GM19043 (cell line): ENCODE data around the gene STK35.
"Not testable (repeated sequence)": the region's sequence is repeated elsewhere in the genome, so short reads cannot be mapped to it uniquely, and the experiment has no call there.

Source experiments
- ATAC-seq: cut with Tn5 transposase; IDR thresholded peaks from one replicate; pipeline ENCODE4 v1.9.1; 2021; ENCODE audit warnings: low read depth; ENCODE audit not compliant: unreplicated experiment

Gene STK35

DNA sequence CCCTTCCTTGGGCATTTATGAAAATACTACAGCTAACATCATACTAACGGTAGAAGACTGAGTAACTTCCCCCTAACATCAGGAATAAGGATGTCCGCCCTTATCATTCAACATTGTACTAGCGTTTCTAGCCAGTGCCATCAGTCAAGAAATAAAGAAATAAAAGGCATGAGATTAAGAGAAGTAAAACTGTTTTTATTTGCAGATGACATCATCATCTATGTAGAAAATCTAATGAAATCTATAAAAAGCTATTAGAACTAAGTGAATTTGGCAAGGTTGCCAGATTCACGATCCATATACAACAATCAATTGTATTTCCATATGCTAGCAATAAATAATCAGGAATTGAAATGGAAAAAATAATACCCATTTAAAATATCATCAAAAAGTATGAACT, 54.6 kb downstream of the STK35 start:
- ATAC-seq = no peak

DNA sequence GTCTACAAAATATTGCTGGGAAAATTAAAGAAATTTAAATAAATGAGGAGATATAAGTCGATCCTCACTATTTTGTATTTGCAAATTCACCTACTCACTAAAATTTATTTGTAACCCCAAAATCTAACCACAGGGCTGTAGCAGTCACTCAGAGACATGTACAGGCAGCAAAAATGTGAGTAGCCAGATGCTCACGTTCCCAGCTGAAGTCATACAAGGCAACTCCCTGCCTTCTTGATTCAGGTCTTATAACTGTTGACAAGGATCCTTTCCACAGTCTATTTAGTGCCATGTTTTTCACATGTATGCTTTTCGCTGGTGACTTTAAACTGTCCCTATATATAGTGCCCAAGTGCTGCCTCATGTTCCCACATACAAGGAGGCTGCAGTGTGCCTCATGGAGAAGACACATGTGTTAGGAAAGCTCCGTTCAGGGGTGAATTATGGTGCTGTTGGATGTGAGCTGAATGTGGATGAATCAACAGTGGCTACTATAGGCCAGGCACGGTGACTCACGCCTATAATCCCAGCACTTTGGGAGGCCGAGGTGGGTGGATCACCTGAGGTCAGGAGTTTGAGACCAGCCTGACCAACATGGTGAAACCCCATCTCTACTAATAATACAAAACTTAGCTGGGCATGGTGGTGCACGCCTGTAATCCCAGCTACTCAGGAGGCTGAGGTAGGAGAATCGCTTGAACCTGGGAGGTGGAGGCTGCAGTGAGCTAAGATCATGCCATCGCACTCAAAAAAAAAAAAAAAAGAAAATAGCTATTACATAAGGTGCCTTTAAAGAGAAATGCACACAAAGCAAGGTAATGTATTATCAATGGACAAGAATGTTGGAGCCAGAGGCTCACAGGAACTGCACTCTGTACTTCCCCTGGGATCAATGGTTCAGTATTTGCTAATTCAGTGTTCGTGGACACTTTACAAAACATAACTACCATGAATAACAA, 55.3 kb downstream of the STK35 start:
- no peak for ATAC-seq

GRCh38 chr20:2162125-2162822, 60.6 kb downstream of the STK35 start:
- ATAC-seq = no peak

- ATAC-seq = no peak
Observed at GRCh38 chr20:2162823-2163166, 61.2 kb downstream of the STK35 start.

- ATAC-seq = no peak
Observed at GRCh38 chr20:2163312-2163711, 61.7 kb downstream of the STK35 start.

DNA sequence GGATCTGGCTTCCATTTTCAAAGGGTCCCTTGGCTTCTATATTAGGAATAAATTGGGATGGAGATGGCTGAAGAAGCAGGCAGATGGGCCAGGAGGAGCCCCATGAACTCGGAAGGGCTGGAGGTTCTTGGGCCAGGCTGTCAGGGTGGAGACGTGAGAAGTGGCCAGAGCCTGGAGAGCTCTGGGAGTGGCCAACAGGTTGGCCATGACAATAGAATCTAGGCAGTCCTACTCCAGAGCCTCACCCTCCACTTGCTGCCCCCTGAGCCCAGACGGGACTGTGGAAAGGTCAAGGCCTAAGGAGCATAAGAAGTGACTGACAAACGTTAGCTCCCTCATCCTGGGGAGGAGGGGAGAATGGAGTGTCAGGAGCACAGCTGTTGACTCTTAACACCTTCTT, 62.1 kb downstream of the STK35 start:
- no peak for ATAC-seq

DNA sequence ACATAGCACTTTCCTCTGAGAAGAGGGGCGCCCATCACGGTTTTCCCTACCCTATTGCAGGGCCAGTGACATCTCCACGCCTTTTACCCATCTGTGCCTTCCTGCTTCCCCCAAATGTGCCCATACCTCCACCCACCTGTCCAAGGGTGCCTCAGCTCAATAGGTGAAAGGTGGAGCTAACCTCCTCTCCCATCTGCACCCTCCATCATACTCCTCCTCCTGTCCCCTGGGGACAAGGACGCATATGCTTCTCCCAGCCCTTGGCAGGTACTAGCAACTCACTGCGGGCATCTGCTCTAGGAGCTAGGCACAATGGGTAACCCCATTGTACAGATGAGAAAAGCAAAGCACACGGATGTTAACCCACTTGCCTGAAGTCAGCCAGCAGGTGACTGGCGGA, 62.8 kb downstream of the STK35 start:
- ATAC-seq = no peak

GRCh38 chr20:2164966-2165365, 63.3 kb downstream of the STK35 start:
- ATAC-seq = no peak

- no peak for ATAC-seq
Observed at GRCh38 chr20:2165871-2166270, 64.2 kb downstream of the STK35 start.

DNA sequence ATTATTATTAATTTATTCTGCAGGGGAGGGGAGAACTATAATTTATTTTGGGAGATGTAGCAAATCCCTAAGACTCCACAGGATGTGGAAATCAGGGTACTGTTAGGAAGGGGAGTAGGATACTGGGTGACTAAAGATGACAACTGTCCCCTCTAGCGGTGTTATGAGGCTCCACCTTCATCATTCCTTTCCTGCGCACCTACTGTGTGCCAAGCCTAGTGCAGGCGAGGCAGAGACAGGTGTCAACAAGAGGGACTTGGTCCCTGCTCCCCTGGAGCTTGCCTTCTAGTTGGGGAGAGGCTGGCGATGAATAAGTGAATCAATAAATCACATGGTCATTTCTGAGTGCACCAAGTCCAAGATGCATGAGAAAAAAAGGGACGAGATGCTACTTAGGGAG, 65.5 kb downstream of the STK35 start:
- ATAC-seq = no peak

DNA sequence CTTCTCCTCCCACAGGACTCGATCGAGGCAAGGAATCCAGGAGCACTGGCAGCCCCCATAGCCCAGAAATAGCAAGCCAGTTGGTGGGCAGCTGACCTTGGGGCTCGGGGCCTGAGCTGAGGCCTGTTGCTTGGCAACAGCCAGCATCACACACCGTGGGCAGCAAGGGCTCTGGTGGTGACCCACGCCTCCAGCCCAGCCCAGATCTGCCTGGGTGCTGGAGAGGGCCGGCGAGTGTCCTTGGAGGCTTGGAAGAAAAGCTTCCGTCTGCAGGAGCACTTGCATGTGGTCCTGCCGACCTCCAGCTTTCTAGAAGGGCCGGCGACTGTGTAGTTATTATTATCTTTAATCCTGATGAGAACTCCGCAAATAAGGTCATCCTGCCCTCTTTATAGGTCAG, 67.3 kb downstream of the STK35 start:
- ATAC-seq = no peak

DNA sequence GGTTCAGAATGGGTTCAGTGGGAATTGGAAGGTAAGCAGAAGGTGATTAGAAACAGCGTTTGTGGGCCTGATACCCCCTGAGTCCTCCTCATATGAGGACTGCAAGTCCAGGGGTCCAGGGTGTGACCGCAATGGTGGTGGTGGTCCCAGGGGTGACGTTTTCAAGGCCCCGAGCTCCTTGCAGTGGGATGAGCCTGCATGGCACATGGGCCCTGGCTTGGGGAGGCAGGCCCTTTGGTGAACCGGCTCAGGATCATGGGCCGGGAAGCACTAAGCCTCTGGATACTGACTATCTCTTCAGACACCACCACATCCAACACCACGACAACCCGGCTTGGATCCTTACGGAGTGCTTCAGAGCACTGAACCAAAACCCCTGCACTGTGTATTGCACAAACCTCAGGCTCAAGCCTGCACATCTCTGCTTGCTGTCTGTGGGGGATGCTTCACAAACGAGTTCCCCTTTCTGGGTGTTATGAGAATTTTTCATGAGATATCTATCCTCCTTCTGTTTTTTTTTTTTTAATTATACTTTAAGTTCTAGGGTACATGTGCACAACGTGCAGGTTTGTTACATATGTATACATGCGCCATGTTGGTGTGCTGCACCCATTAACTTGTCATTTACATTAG, 67.9 kb downstream of the STK35 start:
- ATAC-seq = no peak

- no peak for ATAC-seq
Observed at GRCh38 chr20:2170404-2170803, 68.8 kb downstream of the STK35 start.

GRCh38 chr20:2171266-2171790, 69.7 kb downstream of the STK35 start:
- no peak for ATAC-seq

DNA sequence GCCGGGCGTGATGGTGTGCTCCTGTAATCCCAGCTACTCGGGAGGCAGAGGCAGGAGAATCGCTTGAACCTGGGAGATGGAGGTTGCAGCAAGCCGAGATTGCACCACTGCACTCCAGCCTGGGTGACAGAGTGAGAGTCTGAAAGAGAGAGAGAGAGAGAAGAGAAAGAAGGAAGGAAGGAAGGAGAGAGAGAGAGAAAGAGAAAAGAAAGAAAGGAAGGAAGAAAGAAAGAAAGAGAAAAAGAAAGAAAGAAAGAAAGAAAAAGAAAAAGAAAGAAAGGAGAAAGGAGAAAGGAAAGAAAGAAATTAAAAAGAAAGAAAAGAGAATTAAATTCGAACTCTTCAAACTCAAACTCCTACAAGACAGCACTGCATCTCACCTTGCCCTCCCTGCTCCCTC, 70.2 kb downstream of the STK35 start:
- not testable (repeated sequence) for ATAC-seq

DNA sequence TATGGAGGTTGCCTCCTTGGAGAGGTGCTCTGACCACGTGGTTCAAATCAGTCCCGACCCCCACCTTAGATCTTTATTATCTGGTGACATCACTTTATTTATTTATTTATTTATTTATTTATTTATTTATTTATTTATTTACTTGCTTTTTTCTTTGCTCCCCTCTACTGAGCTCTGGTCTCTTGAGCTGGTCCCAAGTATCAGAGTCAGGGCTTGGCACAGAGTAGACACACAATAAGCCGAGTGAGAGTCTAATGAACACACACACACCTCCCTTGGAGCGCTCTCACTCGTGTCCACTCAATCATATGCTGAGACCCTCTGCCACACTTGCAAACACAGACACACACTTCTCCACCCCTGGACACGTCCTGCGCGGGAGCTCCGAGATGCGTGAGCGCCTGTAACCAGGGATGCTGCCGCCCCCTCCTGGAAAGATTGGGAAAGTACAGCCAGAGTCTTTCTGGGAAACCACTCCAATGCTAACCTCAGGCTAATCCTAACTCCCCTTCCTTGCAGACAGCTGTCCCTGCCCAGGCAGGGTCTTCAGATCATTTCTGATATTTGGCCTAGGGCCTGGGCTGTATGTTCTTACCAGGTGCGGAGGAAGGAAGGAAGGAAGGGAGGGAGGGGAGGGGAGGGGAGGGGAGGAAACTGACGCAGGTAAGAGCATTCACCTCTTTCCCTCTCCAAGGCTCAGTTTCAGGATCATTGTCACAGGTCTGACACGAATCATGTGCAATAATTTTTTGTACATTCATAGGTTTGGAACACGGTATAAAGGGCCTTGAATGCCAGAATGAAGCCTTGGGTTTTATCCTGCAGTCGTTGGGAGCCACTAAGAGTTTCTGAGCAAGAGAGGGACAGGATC, 70.9 kb downstream of the STK35 start:
- no peak for ATAC-seq

GRCh38 chr20:2173186-2173585, 71.6 kb downstream of the STK35 start:
- ATAC-seq = no peak

- no peak for ATAC-seq
Observed at GRCh38 chr20:2174067-2174466, 72.4 kb downstream of the STK35 start.

- ATAC-seq = no peak
Observed at GRCh38 chr20:2176946-2177345, 75.3 kb downstream of the STK35 start.
